Gastroesophageal sphincter (tissue), 4 donors: ENCODE data around the gene ACTMAP. TPM values are rescaled to one million over a fixed set of nuclear protein-coding genes. Genes with fewer than 3 reads are reported as not detected.

Source experiments
- ATAC-seq: fragments of 150-250 bp; one replicate; pipeline ENCODE4 v1.9.1; 2016; ENCODE audit warnings: mild to moderate bottlenecking, moderate library complexity
- H3K27ac ChIP-seq, 4 donors: fragments of 200-600 bp; sonication (generic) in 3 of 4; 1 replicate in 3 of 4; 2 replicates in 1 of 4; pipeline ENCODE4 v1.5.1; 2016 to 2019
- H3K27me3 ChIP-seq: fragments of 200-600 bp; sonication (generic); one replicate; pipeline ENCODE4 v1.5.1; 2019
- H3K36me3 ChIP-seq, 2 donors: fragments of 200-600 bp; sonication (generic); one replicate each; pipeline ENCODE4 v1.5.1; 2019; ENCODE audit warnings: control low read depth in 1 of 2
- H3K4me1 ChIP-seq, 3 donors: fragments of 200-600 bp; sonication (generic); 1 replicate in 2 of 3; 2 replicates in 1 of 3; pipeline ENCODE4 v1.5.1; 2016 to 2019; ENCODE audit warnings: control low read depth in 2 of 3
- H3K4me3 ChIP-seq, 2 donors: fragments of 200-600 bp; sonication (generic); one replicate each; pipeline ENCODE4 v1.5.1; 2019; ENCODE audit warnings: mild to moderate bottlenecking in 1 of 2, moderate library complexity in 1 of 2
- H3K9me3 ChIP-seq, 3 donors: fragments of 200-600 bp; sonication (generic); one replicate each; pipeline ENCODE4 v1.5.1; 2017 to 2019; ENCODE audit warnings: control low read depth in 2 of 3
- EP300 ChIP-seq: sonication (generic); formaldehyde crosslinking; IDR thresholded peaks from one replicate; pipeline ENCODE4 v1.6.1; 2017; ENCODE audit warnings: antibody characterized with exemption, mild to moderate bottlenecking
- POLR2A ChIP-seq, 2 donors: fragments of 450-650 bp; IDR thresholded peaks; one replicate each; pipeline ENCODE4 v1.6.1; 2017; ENCODE audit warnings: antibody characterized with exemption in 2 of 2, mild to moderate bottlenecking in 2 of 2, moderate library complexity in 1 of 2
- POLR2AphosphoS5 ChIP-seq: sonication (generic); formaldehyde crosslinking; IDR thresholded peaks from one replicate; pipeline ENCODE4 v1.6.1; 2017; ENCODE audit warnings: antibody characterized with exemption
- WGBS, 2 donors: methylation state at CpG; one replicate each; pipeline ENCODE4 v1.1.5; 2018; ENCODE audit warnings: low coverage in 1 of 2; 5-methylcytosine and 5-hydroxymethylcytosine counted together
- total RNA-seq, 4 donors: library from RNA; depleted of rRNA; stranded (reverse); fragments of >200 nt; gene quantifications; one replicate each; pipeline ENCODE4 v1.1.0, GENCODE V29; 2016
- TF ChIP-seq, protein P1 (sequence below), 4 experiments: fragments of 200-600 bp in 2 of 4; fragments of 450-650 bp in 2 of 4; sonication (generic) in 1 of 4; IDR thresholded peaks; one replicate each; pipeline ENCODE4 v1.5.1; 2017 to 2019; ENCODE audit warnings: antibody characterized with exemption in 4 of 4, mild to moderate bottlenecking in 2 of 4, moderate library complexity in 2 of 4

The ACTMAP gene
- total RNA-seq, 4 donors from 2014 or later, result 0.89 to 2.4 (median 2.0) TPM

DNA sequence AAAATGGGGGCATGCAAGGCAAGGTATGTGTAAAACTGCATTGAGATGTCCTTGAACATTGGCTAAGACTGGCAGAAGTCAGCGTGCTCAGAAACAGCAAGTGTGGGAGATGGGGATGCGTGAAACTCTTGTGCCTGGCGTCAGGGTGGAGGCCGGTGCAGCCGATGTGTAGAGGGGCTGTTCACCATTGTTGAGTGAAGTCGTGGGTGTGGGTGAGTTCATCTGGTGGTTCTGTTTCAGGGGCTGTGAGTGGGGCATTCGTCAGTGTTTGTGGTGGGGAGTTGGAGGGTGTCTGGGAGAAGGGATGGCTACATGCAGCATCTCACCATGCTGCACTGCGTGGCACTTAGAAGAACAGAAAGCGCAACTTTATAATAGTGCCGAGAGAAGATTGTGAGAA lies 13.7 kb upstream of the ACTMAP start:
- Histone ChIP-seq H3K4me1 (no peaks in the 10 kb centered on the region), H3K9me3 (no peaks in the 10 kb centered on the region), H3K36me3 (peaks cover 4 to 87% of the 10 kb centered on the region in 2 donors), H3K4me3 (no peak overlapping the region), H3K27me3 (no peaks in the 10 kb centered on the region), H3K27ac (no peak overlapping the region)
- ATAC-seq, result no peak
- WGBS, 2 donors, result 85 to 100% methylated on average over 2 to 9 of the region's 10 CpGs
- TF ChIP-seq POLR2A (IDR thresholded peaks at IDR 0.05) (no peak), POLR2AphosphoS5 (no peak), EP300 (no peak)
- TF ChIP-seq, protein P1, sequence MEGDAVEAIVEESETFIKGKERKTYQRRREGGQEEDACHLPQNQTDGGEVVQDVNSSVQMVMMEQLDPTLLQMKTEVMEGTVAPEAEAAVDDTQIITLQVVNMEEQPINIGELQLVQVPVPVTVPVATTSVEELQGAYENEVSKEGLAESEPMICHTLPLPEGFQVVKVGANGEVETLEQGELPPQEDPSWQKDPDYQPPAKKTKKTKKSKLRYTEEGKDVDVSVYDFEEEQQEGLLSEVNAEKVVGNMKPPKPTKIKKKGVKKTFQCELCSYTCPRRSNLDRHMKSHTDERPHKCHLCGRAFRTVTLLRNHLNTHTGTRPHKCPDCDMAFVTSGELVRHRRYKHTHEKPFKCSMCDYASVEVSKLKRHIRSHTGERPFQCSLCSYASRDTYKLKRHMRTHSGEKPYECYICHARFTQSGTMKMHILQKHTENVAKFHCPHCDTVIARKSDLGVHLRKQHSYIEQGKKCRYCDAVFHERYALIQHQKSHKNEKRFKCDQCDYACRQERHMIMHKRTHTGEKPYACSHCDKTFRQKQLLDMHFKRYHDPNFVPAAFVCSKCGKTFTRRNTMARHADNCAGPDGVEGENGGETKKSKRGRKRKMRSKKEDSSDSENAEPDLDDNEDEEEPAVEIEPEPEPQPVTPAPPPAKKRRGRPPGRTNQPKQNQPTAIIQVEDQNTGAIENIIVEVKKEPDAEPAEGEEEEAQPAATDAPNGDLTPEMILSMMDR (IDR thresholded peaks at IDR 0.05), result no peak

DNA sequence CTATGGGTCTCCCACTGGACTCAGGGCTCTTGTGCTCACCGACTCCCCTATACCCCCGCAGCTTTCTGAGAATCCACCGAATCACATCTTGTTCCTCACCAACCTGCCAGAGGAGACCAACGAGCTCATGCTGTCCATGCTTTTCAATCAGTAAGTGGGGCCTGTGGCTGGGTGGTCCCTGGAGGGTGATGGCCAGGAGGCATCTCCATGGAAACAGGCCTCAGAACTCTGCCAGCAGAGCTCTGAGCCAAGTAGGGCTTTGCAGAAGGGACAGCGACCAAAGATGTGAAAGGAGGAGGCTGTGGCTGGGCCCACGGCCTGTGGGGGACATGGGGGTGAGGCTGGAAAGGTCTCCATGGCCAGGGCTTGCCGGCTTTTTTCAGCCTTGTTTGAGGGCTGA lies 13.2 kb upstream of the ACTMAP start:
- no peaks in the 10 kb centered on the region for H3K9me3 ChIP-seq
- H3K36me3 ChIP-seq, result peaks cover 4 to 91% of the 10 kb centered on the region in 2 donors
- no peaks in the 10 kb centered on the region for H3K27me3 ChIP-seq
- ATAC-seq, result no peak
- H3K27ac ChIP-seq, result no peak overlapping the region
- no peaks in the 10 kb centered on the region for H3K4me1 ChIP-seq
- no peak overlapping the region for H3K4me3 ChIP-seq
- TF ChIP-seq, protein P1 (IDR thresholded peaks at IDR 0.05), result no peak
- TF ChIP-seq POLR2AphosphoS5 (no peak), EP300 (no peak), POLR2A (IDR thresholded peaks at IDR 0.05) (no peak)
- WGBS, 2 donors, result 100% methylated on average over 2 of the region's 7 CpGs; no CpG with 5 or more reads in 1 of the 2 donors

DNA sequence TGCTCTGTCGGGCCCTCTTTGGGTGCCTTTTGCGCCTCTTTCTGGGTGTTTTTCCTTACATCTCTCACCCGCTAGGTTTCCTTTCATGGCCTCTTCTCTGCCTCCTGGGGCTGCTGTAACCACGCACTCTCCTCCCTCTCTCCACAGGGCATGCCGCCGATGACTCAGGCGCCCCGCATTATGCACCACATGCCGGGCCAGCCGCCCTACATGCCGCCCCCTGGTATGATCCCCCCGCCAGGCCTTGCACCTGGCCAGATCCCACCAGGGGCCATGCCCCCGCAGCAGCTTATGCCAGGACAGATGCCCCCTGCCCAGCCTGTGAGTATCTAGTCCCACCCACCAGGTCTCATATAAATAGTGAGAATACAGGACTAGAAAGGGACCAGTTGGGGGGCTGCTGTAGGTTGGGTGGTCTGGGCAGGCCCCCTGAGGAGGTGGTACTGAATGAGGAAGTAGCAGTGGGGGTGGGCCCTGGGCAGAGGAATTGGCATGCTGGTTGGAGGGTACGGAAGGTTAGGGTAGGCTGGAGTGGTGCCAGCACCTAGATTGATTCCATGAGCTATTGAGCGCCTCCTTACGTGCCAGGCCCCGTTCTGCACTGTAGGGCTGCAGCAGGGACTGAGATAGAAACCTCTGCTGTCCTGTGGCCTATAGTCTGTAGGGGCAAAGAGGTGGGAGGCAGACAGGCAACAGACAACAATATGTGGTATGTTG lies 12.6 kb upstream of the ACTMAP start:
- no peaks in the 10 kb centered on the region for H3K27me3 ChIP-seq
- 78 to 92% methylated on average over 2 to 8 of the region's 17 CpGs for WGBS, 2 donors
- no peak for ATAC-seq
- H3K4me1 ChIP-seq, result no peaks in the 10 kb centered on the region
- no peak overlapping the region for H3K27ac ChIP-seq
- H3K9me3 ChIP-seq, result no peaks in the 10 kb centered on the region
- TF ChIP-seq EP300 (no peak), POLR2A (IDR thresholded peaks at IDR 0.05) (no peak), POLR2AphosphoS5 (no peak)
- TF ChIP-seq, protein P1 (IDR thresholded peaks at IDR 0.05), result no peak
- peaks cover 4 to 97% of the 10 kb centered on the region in 2 donors for H3K36me3 ChIP-seq
- H3K4me3 ChIP-seq, result no peak overlapping the region

DNA sequence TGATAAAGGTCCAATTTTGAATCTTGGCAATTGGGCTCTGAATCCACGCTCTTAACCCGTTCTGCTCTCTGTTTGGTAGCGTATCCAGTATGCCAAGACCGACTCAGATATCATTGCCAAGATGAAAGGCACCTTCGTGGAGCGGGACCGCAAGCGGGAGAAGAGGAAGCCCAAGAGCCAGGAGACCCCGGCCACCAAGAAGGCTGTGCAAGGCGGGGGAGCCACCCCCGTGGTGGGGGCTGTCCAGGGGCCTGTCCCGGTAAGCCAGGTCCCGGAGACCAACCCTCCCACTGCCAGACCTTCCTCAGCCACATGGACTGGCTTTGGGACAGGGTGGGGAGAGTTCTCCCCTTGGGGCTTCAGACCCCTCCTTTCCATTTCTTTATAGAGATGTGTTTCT lies 9.1 kb upstream of the ACTMAP start:
- 93 to 100% methylated on average over 1 to 6 of the region's 13 CpGs for WGBS, 2 donors
- TF ChIP-seq POLR2AphosphoS5, result no peak
- TF ChIP-seq, protein P1 (IDR thresholded peaks at IDR 0.05), result no peak
- no peak for TF ChIP-seq EP300
- TF ChIP-seq POLR2A (IDR thresholded peaks at IDR 0.05), result no peak
- H3K36me3 ChIP-seq, result peaks cover 4 to 93% of the 10 kb centered on the region in 2 donors
- no peak overlapping the region for H3K27ac ChIP-seq
- no peaks in the 10 kb centered on the region for H3K27me3 ChIP-seq
- H3K4me1 ChIP-seq, result peaks cover 0 to 31% (median 9%) of the 10 kb centered on the region in 3 donors
- H3K4me3 ChIP-seq, result no peak overlapping the region
- no peak for ATAC-seq
- no peaks in the 10 kb centered on the region for H3K9me3 ChIP-seq

DNA sequence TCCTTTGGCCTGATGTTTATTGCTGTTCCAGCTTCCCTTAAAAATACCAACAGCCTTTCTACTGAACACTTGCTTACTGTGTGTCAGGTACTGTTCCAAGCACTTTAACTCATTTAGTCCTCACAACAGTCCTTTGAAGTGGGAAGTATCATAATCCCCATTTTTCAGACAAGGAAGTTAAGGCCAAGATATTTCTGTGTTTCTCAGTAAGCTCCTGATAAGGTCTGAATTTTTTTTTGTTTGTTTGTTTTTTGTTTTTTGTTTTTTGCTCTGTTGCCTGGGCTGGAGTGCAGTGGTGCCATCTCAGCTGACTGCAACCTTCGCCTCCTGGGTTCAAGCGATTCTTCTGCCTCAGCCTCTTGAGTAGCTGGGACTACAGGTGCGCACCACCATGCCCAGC lies 8.2 kb upstream of the ACTMAP start:
- Histone ChIP-seq H3K27me3 (no peaks in the 10 kb centered on the region), H3K9me3 (no peaks in the 10 kb centered on the region), H3K4me3 (no peak overlapping the region), H3K4me1 (peaks cover 0 to 40% (median 17%) of the 10 kb centered on the region in 3 donors), H3K27ac (no peak overlapping the region), H3K36me3 (peaks cover 4 to 84% of the 10 kb centered on the region in 2 donors)
- ATAC-seq, result no peak
- WGBS, 2 donors, result 80% methylated on average over 1 of the region's 3 CpGs; no CpG with 5 or more reads in 1 of the 2 donors
- no peak for TF ChIP-seq EP300
- no peak for TF ChIP-seq POLR2AphosphoS5
- TF ChIP-seq POLR2A (IDR thresholded peaks at IDR 0.05), result no peak
- TF ChIP-seq, protein P1 (IDR thresholded peaks at IDR 0.05), result no peak
